Measurements from ENCODE around the gene EFCAB12. TPM values are rescaled to one million over a fixed set of nuclear protein-coding genes. Genes with fewer than 3 reads are reported as not detected.

EFCAB12 gene
- total RNA-seq, 2 experiments from 2014 or later: 0.69 TPM

DNA sequence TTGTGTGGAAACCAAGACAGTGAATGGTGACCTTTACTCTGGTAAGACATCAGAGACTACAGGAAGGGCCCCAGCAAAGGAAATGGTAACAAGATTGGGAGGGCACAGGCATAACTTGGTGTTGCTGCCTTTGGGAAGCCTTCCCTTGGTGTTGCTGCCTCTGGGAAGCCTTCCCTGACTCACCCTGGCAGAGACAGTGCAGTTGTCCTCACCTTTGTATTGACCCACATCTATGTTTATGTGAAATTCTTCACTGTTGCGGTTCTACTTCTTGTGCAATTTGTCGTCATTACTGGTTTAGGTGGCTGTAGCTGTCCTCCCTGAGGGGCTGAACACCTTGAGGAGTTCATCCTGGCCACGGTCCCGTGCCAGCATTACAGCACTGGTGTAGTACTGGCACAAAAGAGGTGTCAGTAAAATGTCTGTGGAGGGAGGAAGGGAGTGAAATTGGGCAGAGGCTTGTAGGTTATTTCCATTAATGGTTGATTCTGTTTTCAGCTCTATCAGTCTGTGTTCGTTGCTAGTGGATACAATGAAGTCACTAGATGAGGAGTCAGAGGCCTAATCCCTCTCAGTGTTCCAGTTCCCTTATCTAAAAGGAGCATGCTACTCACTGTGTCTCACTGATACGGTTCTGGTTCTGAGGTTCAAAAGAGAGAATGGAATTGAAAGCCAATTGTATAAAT lies 33.2 kb upstream of the EFCAB12 start:
- Mint-ChIP-seq H3K36me3 (ENCODE audit: low read depth) (peaks cover 2% of the 10 kb centered on the region), H3K27ac (no peak overlapping the region), H3K4me3 (no peak overlapping the region), H3K9me3 (no peaks in the 10 kb centered on the region), H3K27me3 (no peaks in the 10 kb centered on the region), H3K4me1 (peaks cover 9% of the 10 kb centered on the region)
- ChIA-PET POLR2A (no interaction called here), CTCF (interaction anchor here (1.1 to 1.4 kb wide), 2 partner anchors 11 to 13 kb away, joined by 3 to 4 read pairs; no protein-coding TSS in a partner anchor)
- no peak for DNase-seq

- H3K4me3 Mint-ChIP-seq: no peak overlapping the region
- POLR2A ChIA-PET: no interaction called here
- DNase-seq: no peak
- H3K27ac Mint-ChIP-seq: no peak overlapping the region
- H3K36me3 Mint-ChIP-seq (ENCODE audit: low read depth): peaks cover 2% of the 10 kb centered on the region
- H3K27me3 Mint-ChIP-seq: no peaks in the 10 kb centered on the region
- H3K4me1 Mint-ChIP-seq: peaks cover 9% of the 10 kb centered on the region
- H3K9me3 Mint-ChIP-seq: no peaks in the 10 kb centered on the region
- CTCF ChIA-PET: interaction anchor here (1.1 to 1.4 kb wide), 2 partner anchors 12 kb away, joined by 3 to 4 read pairs; no protein-coding TSS in a partner anchor
Measured at GRCh38 chr3:129461022-129461421, 32.6 kb upstream of the EFCAB12 start.

DNA sequence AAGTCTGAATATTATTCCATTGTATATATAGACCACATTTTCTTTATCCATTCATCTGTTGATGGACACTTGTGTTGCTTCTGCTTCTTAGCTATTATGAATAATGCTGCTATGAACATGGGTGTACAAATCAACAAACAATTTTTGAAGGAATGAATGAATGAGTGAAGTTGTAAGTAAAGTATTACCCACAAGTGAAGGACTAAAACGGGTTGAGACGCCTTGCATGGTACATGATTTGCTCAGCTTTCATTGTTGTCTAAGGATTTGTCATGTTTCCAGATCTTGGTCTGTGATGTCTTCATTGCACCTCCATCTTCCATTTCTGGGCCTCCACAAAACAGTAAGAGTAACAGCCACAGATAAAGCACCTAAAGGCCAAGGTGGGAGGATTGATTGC lies 32.1 kb upstream of the EFCAB12 start:
- Mint-ChIP-seq H3K36me3 (ENCODE audit: low read depth) (peaks cover 4% of the 10 kb centered on the region), H3K27ac (no peak overlapping the region), H3K4me3 (no peak overlapping the region), H3K4me1 (peaks cover 9% of the 10 kb centered on the region), H3K27me3 (no peaks in the 10 kb centered on the region), H3K9me3 (no peaks in the 10 kb centered on the region)
- POLR2A ChIA-PET: no interaction called here
- no peak for DNase-seq
- CTCF ChIA-PET: no interaction called here

- ChIA-PET CTCF (no interaction called here), POLR2A (no interaction called here)
- no peaks in the 10 kb centered on the region for H3K27me3 Mint-ChIP-seq
- H3K4me1 Mint-ChIP-seq: peaks cover 9% of the 10 kb centered on the region
- no peak overlapping the region for H3K27ac Mint-ChIP-seq
- DNase-seq: no peak
- H3K9me3 Mint-ChIP-seq: no peaks in the 10 kb centered on the region
- no peak overlapping the region for H3K4me3 Mint-ChIP-seq
- H3K36me3 Mint-ChIP-seq (ENCODE audit: low read depth): peaks cover 4% of the 10 kb centered on the region
Measured at GRCh38 chr3:129460155-129460554, 31.7 kb upstream of the EFCAB12 start.

DNA sequence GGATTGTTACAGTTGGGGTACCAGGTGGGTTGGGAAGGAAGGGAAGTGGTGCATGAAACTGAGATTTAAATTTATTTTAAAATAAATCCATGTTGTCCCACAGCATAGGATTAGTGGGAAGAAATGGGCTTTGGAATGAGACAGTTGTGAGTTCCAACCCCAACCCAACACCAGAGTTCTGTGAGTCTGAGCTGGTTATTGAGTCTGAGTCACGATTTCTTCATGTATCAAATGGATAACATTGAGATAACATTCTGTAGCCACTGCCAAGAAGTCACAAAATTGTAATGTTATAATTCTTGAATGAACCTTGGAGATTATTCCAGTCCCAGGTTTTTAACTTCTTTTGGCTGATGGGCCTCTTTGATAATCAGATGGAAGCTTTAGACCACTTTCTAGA lies 25.3 kb upstream of the EFCAB12 start:
- CTCF ChIA-PET: no interaction called here
- H3K9me3 Mint-ChIP-seq: no peaks in the 10 kb centered on the region

DNA sequence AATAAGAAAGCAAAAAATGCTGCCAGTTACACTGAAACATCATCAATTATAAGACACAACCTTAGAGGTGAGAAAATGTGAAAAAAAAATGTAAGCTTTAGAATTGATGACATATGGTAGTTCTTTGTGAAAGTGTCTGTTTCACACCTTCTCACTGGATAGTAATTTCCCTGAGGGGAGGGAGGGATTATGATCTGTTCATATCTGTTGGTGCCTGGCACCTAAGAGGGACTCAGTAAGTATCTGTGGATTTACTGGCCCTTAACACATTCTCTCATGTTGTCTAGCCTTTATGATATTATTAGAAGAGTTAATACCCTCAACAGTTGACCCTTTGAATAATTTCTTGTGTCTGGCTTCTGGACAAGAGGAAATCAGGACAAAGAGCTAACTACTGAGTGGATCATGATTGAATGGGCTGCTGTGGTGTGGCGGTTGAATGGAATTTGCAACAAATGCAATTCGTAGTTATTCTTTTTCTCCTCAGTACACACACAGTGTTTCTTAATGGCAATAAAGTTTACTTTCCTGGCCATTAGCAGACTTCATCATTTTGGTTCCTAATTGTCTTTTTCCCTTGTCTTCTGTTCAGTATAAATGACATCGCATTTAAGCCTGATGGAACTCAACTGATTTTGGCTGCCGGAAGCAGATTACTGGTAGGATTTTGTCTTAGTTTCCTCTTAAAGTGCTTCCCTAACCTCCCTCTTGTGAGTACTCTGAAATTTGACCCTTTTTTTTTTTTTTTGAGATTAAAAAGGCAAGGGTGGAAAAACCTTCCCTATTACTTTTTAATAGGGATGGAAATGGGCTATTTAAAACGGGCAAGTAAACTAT lies 21.1 kb upstream of the EFCAB12 start:
- Mint-ChIP-seq H3K9me3 (no peaks in the 10 kb centered on the region), H3K36me3 (ENCODE audit: low read depth) (peaks cover 26% of the 10 kb centered on the region), H3K4me3 (no peak overlapping the region), H3K27ac (no peak overlapping the region), H3K4me1 (peaks cover 13% of the 10 kb centered on the region), H3K27me3 (no peaks in the 10 kb centered on the region)
- POLR2A ChIA-PET: no interaction called here
- CTCF ChIA-PET: interaction anchor here (0.6 to 0.9 kb wide), 2 partner anchors 12 to 394 kb away, joined by 3 read pairs; no protein-coding TSS in a partner anchor
- DNase-seq: no peak

More for the DNA sequence above, 25.3 kb upstream of the EFCAB12 start:
- Mint-ChIP-seq H3K27ac (no peak overlapping the region), H3K4me3 (no peak overlapping the region), H3K27me3 (no peaks in the 10 kb centered on the region), H3K4me1 (peaks cover 13% of the 10 kb centered on the region), H3K36me3 (ENCODE audit: low read depth) (peaks cover 24% of the 10 kb centered on the region)
- POLR2A ChIA-PET: no interaction called here
- DNase-seq: no peak

- H3K27ac Mint-ChIP-seq: no peak overlapping the region
- POLR2A ChIA-PET: no interaction called here
Measured at GRCh38 chr3:129448186-129448895, 19.9 kb upstream of the EFCAB12 start.

DNA sequence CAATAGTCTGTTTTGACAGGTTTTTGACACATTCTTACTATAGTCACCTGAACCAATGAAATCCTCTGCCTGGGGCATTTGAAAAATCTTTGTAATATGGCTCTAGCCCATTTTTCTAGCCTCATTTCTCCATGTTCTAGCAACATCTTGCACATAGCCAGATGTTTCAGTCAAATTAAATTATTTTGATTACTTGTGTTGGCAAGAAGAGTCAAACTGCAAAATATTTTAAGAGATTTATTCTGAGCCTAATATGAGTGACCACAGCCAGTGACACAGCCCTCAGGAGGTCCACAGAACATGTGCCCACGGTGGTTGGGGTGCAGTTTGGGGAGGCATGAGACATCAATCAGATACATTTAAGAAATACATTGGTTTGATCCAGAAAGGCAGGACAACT lies 18.5 kb upstream of the EFCAB12 start:
- CTCF ChIA-PET: no interaction called here
- H3K4me3 Mint-ChIP-seq: no peak overlapping the region
- H3K36me3 Mint-ChIP-seq (ENCODE audit: low read depth): peaks cover 14% of the 10 kb centered on the region
- H3K27me3 Mint-ChIP-seq: no peaks in the 10 kb centered on the region
- POLR2A ChIA-PET: no interaction called here
- DNase-seq: no peak
- H3K27ac Mint-ChIP-seq: no peak overlapping the region
- peaks cover 28% of the 10 kb centered on the region for H3K4me1 Mint-ChIP-seq
- no peaks in the 10 kb centered on the region for H3K9me3 Mint-ChIP-seq

More at GRCh38 chr3:129448186-129448895, 19.9 kb upstream of the EFCAB12 start:
- H3K9me3 Mint-ChIP-seq: no peaks in the 10 kb centered on the region
- CTCF ChIA-PET: interaction anchor here (0.9 kb wide), 1 partner anchor 13 kb away, joined by 3 read pairs; no protein-coding TSS in a partner anchor
- peaks cover 24% of the 10 kb centered on the region for H3K36me3 Mint-ChIP-seq (ENCODE audit: low read depth)
- H3K4me3 Mint-ChIP-seq: no peak overlapping the region
- H3K27me3 Mint-ChIP-seq: no peaks in the 10 kb centered on the region
- no peak for DNase-seq
- peaks cover 17% of the 10 kb centered on the region for H3K4me1 Mint-ChIP-seq

- no peaks in the 10 kb centered on the region for H3K9me3 Mint-ChIP-seq
- H3K4me1 Mint-ChIP-seq: peaks cover 36% of the 10 kb centered on the region
- ChIA-PET POLR2A (no interaction called here), CTCF (no interaction called here)
- DNase-seq: no peak
- no peaks in the 10 kb centered on the region for H3K27me3 Mint-ChIP-seq
- peaks cover 10% of the 10 kb centered on the region for H3K36me3 Mint-ChIP-seq (ENCODE audit: low read depth)
- no peak overlapping the region for H3K27ac Mint-ChIP-seq
- no peak overlapping the region for H3K4me3 Mint-ChIP-seq
Measured at GRCh38 chr3:129445471-129445870, 17.0 kb upstream of the EFCAB12 start.

DNA sequence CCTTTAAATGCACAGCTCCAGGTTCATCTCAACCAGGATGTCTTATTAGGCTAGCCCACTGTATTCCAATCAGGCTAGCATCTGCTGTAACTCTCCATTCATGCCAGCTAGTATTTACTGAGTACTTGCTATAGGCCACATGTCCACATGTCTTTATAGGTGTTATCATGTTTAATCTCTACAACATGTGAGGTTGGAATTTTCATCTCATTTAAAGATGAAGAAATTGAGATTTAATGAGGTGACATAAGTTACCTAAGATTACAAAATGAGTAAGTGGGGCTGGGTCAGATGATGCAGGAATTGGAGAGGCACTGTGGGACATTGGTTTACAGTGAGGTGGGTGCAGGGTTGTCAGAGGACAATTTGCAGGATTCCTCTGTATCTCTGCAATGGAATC lies 14.5 kb upstream of the EFCAB12 start:
- Mint-ChIP-seq H3K36me3 (ENCODE audit: low read depth) (peaks cover 7% of the 10 kb centered on the region), H3K27ac (no peak overlapping the region), H3K4me1 (peaks cover 38% of the 10 kb centered on the region), H3K27me3 (no peaks in the 10 kb centered on the region), H3K4me3 (no peak overlapping the region), H3K9me3 (no peaks in the 10 kb centered on the region)
- POLR2A ChIA-PET: no interaction called here
- no peak for DNase-seq
- CTCF ChIA-PET: interaction anchor here (1.0 kb wide), 1 partner anchor 43 kb away, joined by 3 read pairs; no protein-coding TSS in a partner anchor

GRCh38 chr3:129442486-129442885 lies 14.1 kb upstream of the EFCAB12 start:
- Mint-ChIP-seq H3K27ac (peak overlapping the region; percentile 9), H3K4me3 (no peak overlapping the region), H3K36me3 (ENCODE audit: low read depth) (peaks cover 10% of the 10 kb centered on the region), H3K4me1 (peaks cover 43% of the 10 kb centered on the region), H3K27me3 (no peaks in the 10 kb centered on the region), H3K9me3 (no peaks in the 10 kb centered on the region)
- no peak for DNase-seq
- POLR2A ChIA-PET: no interaction called here
- CTCF ChIA-PET: interaction anchor here (1.0 kb wide), 1 partner anchor 43 kb away, joined by 3 read pairs; no protein-coding TSS in a partner anchor

- no peak for DNase-seq
- H3K27ac Mint-ChIP-seq: peak overlapping the region; percentile 95
- POLR2A ChIA-PET: no interaction called here
- CTCF ChIA-PET: interaction anchor here (0.9 to 3.5 kb wide), 5 partner anchors 9 to 125 kb away, joined by 3 to 20 read pairs (median 4); partner anchors contain the start of gene EFCAB12
- peaks cover 48% of the 10 kb centered on the region for H3K4me1 Mint-ChIP-seq
- no peaks in the 10 kb centered on the region for H3K27me3 Mint-ChIP-seq
- peaks cover 15% of the 10 kb centered on the region for H3K36me3 Mint-ChIP-seq (ENCODE audit: low read depth)
- H3K9me3 Mint-ChIP-seq: no peaks in the 10 kb centered on the region
- H3K4me3 Mint-ChIP-seq: peak overlapping the region; percentile 87
Measured at GRCh38 chr3:129441782-129442181, 13.3 kb upstream of the EFCAB12 start.

All from activated CD4-positive, alpha-beta T cell treated with anti-CD3 and anti-CD28 coated beads, Interleukin-2, amount 10 ng/mL, durations not matched to agents 7 days and 5 days (primary cell).